T-helper 1 cell treated with Interleukin-12 subunit alpha and Interleukin-12 subunit beta and Interleukin-4 antibody, amounts not matched to agents 30 μg/mL and 1 μg/mL, for 36 hours (primary cell): ENCODE data around the gene YIPF3.
A peak's percentile ranks its signal among the peaks of the same experiment; 100 is the strongest.

Source experiments
- H3K27ac Mint-ChIP-seq: one replicate; pipeline ENCODE4 v1.8.0; 2021; ENCODE audit warnings: mild to moderate bottlenecking, mixed read lengths
- H3K27me3 Mint-ChIP-seq: one replicate; pipeline ENCODE4 v1.8.0; 2021; ENCODE audit warnings: low read depth, mixed read lengths
- H3K36me3 Mint-ChIP-seq: one replicate; pipeline ENCODE4 v1.8.0; 2021; ENCODE audit warnings: low read depth, mixed read lengths
- H3K4me1 Mint-ChIP-seq: one replicate; pipeline ENCODE4 v1.8.0; 2021; ENCODE audit warnings: low read depth, mixed read lengths
- H3K4me3 Mint-ChIP-seq: one replicate; pipeline ENCODE4 v1.8.0; 2021; ENCODE audit warnings: mild to moderate bottlenecking, moderate library complexity, mixed read lengths
- H3K9me3 Mint-ChIP-seq: one replicate; pipeline ENCODE4 v1.8.0; 2021; ENCODE audit warnings: mixed read lengths

The YIPF3 gene

DNA sequence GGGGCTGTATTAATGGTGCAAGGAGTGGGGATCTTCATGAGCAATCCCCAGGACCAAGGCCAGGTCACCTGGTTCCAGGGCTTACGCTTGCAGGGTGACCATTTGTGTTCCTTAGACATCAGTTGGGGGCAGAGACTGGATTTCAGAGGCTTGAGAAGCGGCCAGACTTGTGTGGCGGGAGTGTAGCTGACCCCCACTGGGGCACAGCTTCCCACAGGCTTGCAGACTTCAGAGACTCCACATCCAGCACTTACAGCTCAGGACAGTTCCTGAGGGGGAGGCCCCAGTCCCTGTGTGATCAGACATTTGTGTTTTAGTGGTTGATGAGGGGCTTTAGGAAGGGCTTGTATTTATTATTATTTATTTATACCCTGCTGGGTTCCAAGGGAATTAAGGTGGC is 24.1 kb downstream of the YIPF3 start:
- Mint-ChIP-seq H3K9me3 (no peaks in the 10 kb centered on the region), H3K27ac (no peak overlapping the region), H3K27me3 (no peaks in the 10 kb centered on the region), H3K4me3 (no peak overlapping the region), H3K4me1 (peaks cover 22% of the 10 kb centered on the region), H3K36me3 (peaks cover 5% of the 10 kb centered on the region)

DNA sequence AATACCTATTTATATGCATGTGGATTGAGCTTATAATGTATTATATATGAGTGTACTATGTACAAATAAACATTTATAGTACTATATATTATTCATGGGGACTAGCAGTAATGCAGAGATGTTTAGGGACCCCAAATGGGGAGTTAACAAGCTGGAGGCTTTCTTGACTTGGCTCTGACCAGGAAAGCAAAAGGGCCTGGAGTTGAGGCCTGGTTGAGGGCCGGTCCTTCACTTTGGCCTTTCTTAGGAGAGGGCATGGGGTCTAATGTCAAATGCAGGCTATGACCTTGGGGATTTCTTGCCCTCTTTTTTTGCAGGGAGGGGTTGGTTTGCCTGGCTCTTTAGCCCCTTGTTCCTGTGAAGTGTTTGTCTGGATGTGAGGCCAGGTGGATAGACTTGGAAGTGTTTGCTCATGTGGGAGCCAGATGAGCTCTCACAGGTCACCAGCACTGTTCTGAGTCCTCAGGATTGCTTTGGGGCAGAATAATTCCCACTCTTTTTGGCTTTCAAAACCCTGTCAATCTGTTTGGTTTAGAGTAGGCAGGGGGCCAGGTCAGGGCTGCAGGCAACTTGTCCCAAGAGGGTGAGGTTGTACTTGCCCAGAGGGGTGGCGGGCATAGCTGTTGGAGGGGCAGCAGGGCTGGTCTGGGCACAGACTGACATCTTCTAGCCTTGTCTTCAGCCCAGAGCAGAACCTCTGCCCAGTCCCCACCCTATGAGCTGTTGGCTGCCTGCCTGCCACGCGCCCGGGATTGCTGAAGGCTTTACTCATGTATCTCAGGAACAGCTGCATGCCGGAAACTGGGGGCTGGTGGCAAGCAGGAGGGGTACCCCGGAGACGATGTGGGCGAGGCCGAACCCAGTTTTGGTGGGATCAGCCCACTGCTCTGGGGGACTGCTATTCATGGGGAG is 24.7 kb downstream of the YIPF3 start:
- Mint-ChIP-seq H3K4me3 (no peak overlapping the region), H3K9me3 (no peaks in the 10 kb centered on the region), H3K36me3 (peaks cover 5% of the 10 kb centered on the region), H3K4me1 (peaks cover 22% of the 10 kb centered on the region), H3K27ac (no peak overlapping the region), H3K27me3 (no peaks in the 10 kb centered on the region)

DNA sequence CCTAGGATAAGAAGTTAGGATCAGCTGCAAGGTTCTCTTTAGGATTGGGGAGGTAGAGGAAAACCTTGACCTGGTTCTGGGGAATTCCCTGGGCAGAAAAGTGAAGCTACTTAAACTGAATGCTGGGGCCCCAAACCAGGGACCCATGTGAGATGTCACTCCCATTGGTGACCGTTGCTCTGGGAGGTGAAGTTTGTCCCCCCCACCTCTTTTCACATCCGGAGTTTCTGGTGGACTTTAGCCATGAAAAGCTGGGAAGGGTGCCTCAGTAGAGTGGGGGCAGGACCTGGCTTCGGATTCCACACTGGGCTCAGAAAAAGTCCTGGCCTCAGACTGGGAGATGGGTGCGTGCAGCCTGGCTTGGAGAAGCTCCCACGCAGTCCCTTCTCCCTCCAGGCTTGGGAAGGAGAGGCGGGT is 26.2 kb downstream of the YIPF3 start:
- Mint-ChIP-seq H3K27ac (no peak overlapping the region), H3K4me1 (peaks cover 22% of the 10 kb centered on the region)

DNA sequence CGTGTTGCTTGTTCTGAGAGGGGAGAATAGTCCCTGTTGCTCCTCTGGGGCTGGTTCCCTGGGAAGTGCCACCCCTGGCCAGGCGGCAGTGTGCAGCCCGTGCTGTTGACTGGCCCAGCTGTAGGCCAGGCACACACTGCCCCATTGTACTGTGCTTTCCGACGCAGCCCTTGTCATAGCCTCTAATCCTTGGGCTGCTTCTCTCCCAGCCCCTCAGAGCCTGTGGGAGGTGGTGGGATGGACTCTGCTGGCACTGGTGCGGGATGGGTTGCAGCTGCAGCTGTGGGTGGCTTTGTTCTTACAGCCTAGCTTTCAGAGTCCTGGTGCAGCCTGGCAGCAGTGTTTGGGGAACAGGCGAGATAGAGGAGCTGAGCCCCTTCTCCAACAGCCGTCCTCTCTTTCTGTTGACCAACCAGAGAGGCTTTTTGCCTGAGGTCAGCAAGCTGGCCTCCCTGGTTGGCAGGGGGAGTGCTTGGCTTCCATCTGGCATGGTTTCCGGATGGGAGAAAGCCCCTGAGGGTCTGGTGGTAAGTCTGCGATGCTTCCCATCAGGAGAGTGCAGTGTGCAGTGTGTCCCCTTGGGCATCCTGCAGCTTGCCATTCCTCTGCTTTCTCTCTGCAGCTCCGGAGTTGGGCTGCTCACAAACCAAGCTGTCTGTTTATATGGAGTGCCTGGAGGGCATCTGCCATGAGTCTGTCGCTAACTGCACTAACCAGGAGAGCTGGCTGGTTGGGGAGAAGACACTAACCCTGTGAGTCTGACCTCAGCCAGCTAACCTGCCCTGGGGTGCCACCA is 27.3 kb downstream of the YIPF3 start:
- no peaks in the 10 kb centered on the region for H3K9me3 Mint-ChIP-seq
- no peaks in the 10 kb centered on the region for H3K27me3 Mint-ChIP-seq
- no peak overlapping the region for H3K27ac Mint-ChIP-seq
- peaks cover 5% of the 10 kb centered on the region for H3K36me3 Mint-ChIP-seq
- H3K4me3 Mint-ChIP-seq: no peak overlapping the region
- H3K4me1 Mint-ChIP-seq: peaks cover 14% of the 10 kb centered on the region

More for the DNA sequence above, 26.2 kb downstream of the YIPF3 start:
- no peaks in the 10 kb centered on the region for H3K9me3 Mint-ChIP-seq
- no peak overlapping the region for H3K4me3 Mint-ChIP-seq
- H3K27me3 Mint-ChIP-seq: no peaks in the 10 kb centered on the region
- H3K36me3 Mint-ChIP-seq: peaks cover 5% of the 10 kb centered on the region

DNA sequence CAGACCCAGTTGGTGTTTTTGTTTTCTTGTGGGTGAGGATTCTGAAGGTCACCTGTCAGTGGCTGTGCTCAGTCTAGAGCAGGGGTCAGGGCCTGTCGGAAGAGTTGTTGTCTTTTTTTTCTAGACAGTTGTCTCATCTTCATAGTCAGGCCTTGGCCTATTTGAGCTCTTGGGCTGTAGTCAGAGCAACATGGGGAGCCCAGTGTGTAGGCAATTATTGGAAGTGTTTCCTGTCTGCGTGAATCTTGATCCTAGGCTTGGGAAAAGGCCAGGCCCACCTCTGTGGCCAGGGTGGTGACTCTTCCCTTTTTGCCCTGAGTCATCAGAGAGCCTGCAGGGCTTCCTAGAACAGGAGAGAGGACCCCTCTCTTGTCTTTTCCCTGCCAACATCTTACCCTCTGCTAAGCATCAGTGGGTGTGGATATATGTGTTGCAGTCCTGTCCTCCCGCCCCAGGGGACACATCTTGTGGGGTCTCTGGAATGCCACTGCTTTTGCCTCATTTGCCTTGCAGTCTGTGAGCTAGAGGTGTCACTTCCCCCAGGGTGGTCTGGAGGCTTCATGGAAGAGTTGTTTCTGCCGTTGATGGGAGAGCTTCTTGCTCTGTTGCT is 28.0 kb downstream of the YIPF3 start:
- Mint-ChIP-seq H3K36me3 (peaks cover 5% of the 10 kb centered on the region), H3K9me3 (no peaks in the 10 kb centered on the region), H3K27me3 (no peaks in the 10 kb centered on the region), H3K4me1 (peaks cover 9% of the 10 kb centered on the region), H3K27ac (no peak overlapping the region), H3K4me3 (no peak overlapping the region)

DNA sequence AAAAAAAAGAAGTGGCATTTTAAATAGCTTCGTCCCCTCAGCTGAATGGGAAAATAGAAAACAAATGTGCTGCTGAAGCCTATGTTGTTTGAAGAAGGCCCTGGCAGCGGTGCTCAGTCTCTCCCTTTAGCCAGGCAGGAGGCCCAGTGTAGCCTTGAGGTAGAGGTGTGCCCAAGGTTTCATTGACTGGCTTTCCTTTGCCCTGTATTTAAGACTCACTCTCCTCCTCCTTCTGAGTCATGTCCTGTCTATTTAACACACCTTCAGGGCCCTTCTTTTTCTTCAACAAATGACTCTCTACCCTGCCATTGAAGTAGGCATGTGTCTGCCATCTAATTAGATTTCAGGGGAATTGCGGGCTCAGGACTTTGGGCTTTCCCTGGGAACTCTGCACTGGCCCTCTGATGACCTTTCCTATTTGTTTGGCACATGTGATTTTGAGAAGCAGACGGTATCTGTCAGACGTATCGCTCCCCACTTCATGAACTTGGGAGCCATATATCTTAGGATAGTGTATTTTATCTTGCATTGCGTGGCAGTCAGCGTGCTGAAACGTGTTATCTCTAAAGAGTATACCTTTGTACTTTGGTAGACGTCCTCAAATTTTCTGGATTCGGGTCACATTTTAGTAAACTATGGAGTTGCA is 35.0 kb downstream of the YIPF3 start:
- Mint-ChIP-seq H3K27ac (no peak overlapping the region), H3K27me3 (no peaks in the 10 kb centered on the region), H3K9me3 (no peaks in the 10 kb centered on the region), H3K36me3 (peaks cover 4% of the 10 kb centered on the region), H3K4me3 (no peak overlapping the region), H3K4me1 (peaks cover 41% of the 10 kb centered on the region)

DNA sequence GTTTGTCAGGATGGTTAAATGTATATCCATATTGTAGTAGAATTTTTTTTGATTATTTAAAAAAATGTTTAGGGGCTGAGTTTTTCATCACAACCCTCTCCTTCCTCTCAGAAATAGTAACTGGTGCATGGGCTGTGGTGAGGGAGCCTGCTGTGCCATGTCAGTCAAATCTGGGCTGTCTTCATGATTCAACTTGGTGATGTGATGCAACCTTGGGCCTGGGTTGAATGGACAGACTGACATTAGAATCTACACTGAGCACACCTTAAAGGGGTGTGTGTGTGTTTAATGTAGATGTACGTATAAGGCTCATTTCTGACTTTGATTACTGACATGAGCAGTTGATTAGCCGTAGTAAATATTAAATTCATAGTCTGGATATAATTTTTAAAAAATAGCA is 35.7 kb downstream of the YIPF3 start:
- Mint-ChIP-seq H3K27ac (no peak overlapping the region), H3K4me3 (no peak overlapping the region), H3K9me3 (no peaks in the 10 kb centered on the region), H3K27me3 (no peaks in the 10 kb centered on the region), H3K36me3 (peaks cover 4% of the 10 kb centered on the region), H3K4me1 (peaks cover 44% of the 10 kb centered on the region)

DNA sequence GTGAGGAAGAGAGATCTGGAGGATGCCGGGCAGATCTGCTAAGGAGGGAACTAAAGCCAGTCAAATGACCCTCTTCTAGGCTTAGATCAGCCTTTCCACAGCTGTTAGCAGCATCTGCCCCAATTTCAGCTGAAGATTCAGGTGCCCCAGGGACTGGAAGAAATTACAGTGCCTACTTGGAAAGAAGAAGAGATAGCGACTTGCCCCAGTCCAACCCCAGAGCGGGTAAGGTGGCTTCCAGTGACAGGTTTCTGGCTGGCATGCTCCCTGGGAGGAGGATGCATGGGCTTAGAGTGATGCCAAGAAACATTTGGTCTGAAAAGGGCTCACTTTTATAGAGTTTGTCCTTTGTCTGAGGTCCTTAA is 38.7 kb downstream of the YIPF3 start:
- Mint-ChIP-seq H3K36me3 (peaks cover 1% of the 10 kb centered on the region), H3K9me3 (no peaks in the 10 kb centered on the region), H3K4me1 (peaks cover 44% of the 10 kb centered on the region), H3K27ac (peak overlapping the region; percentile 98), H3K4me3 (peak overlapping the region; percentile 96), H3K27me3 (no peaks in the 10 kb centered on the region)

DNA sequence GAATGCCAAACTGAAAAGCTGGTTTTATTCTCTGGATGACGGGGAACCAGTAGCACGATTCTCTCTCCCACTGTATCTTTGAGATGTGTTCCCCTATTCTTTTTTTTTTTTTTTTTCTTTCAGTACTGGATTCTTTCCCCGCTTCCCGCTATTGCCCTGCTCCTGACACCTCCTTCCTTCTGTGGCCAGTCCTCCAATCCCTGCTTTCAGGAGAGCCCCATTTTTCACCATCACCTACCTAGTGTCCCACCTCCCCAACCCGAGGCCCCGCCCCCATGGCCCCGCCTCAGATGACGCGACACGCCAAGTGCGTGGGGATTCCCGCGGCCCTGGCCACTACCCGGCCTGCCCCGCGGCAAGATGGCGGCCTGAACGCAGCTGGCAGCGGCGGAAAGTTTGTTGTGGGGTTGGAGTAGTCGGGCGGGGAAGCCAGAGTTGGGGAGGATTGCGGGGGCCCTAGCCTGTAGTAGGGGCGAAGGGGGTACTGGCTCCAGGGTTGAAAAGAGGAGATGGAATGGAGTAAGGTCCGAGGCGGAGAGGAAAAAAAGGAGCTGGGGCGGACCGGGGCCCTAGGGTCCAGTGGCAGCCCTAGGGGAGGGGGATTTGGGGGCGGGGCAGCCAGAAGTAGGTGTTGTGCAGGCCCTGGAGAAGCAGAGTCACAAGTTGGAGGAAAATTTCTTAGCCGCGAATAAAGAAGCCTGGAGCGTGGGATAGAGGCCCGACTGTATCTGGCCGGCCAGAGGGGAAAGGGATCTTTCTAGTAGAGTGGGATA is 39.3 kb downstream of the YIPF3 start, which contains the start of gene TJAP1:
Gene TJAP1, plus strand, starts transcription at position 336 of the 773 bp plus-strand sequence. CDS start 21,432 bp downstream, outside the sequence.
- Mint-ChIP-seq H3K4me1 (peaks cover 43% of the 10 kb centered on the region), H3K4me3 (peak within 1 kb of the TSS; percentile 96), H3K27ac (peak within 1 kb of the TSS; percentile 98), H3K36me3 (peaks cover under 1% of the 10 kb centered on the region), H3K9me3 (no peaks in the 10 kb centered on the region), H3K27me3 (no peaks in the 10 kb centered on the region)

DNA sequence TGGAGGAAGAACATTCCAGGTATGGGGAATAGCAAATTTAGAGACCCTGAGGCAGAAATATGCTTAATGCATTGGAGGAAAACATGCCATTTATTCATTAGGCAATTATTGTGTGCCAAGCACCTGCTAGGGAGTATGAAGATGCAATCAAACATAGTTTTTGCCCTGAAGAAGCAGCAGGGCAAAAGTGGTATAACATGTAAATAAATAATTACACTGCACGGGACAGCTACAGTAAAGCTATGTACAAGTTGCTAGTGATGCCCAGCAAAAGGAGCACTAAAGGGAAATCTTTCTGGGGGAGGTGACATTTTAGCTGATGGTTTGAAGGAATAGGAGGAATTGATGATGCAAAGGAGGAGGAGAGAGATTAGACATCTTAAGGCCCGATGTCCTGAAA is 40.0 kb downstream of the YIPF3 start:
- peak overlapping the region; percentile 98 for H3K27ac Mint-ChIP-seq
- no peaks in the 10 kb centered on the region for H3K27me3 Mint-ChIP-seq
- H3K36me3 Mint-ChIP-seq: no peaks in the 10 kb centered on the region
- H3K4me3 Mint-ChIP-seq: peak overlapping the region; percentile 96
- peaks cover 38% of the 10 kb centered on the region for H3K4me1 Mint-ChIP-seq
- H3K9me3 Mint-ChIP-seq: no peaks in the 10 kb centered on the region

DNA sequence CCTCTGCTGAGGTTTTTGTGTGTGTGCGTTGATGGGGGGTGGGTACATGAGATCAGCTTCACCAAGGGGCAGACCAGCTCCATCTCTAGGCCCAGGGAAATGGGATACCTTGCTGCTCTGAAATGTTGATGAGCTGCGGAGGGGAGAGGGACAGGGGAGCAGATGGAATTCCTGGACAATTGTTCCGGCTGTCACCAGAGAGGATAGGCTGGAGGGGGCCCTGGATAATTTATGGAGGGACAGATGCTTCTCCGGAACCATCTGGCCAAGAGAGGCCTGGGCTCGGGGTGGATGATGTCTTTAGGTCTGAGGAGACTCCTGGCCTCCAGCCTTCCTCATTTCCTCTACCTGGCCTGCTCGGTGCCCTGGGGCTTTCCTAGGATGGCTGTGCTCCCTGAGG is 41.2 kb downstream of the YIPF3 start:
- Mint-ChIP-seq H3K9me3 (no peaks in the 10 kb centered on the region), H3K27ac (no peak overlapping the region), H3K4me1 (peaks cover 33% of the 10 kb centered on the region), H3K4me3 (no peak overlapping the region), H3K36me3 (no peaks in the 10 kb centered on the region), H3K27me3 (peaks cover 8% of the 10 kb centered on the region)

DNA sequence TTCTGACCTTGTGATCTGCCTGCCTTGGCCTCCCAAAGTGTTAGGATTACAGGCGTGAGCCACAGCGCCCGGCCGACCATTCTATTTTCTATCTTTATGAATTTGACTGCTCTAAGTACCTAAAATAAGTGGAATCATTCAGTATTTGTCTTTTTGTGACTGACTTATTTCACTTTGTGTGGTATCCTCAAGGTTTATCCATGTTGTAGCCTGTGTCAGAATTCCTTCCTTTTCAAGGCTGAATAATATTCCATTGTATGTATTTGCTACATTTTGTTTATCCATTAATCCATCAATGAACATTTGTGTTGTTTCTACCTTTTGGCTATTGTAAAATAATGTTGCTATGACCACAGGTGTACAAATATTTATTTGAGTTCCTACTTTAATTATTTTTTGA is 44.2 kb downstream of the YIPF3 start:
- H3K27me3 Mint-ChIP-seq: peaks cover 17% of the 10 kb centered on the region
- no peaks in the 10 kb centered on the region for H3K36me3 Mint-ChIP-seq
- H3K4me1 Mint-ChIP-seq: peaks cover 11% of the 10 kb centered on the region
- no peaks in the 10 kb centered on the region for H3K9me3 Mint-ChIP-seq
- H3K27ac Mint-ChIP-seq: no peak overlapping the region
- H3K4me3 Mint-ChIP-seq: no peak overlapping the region

DNA sequence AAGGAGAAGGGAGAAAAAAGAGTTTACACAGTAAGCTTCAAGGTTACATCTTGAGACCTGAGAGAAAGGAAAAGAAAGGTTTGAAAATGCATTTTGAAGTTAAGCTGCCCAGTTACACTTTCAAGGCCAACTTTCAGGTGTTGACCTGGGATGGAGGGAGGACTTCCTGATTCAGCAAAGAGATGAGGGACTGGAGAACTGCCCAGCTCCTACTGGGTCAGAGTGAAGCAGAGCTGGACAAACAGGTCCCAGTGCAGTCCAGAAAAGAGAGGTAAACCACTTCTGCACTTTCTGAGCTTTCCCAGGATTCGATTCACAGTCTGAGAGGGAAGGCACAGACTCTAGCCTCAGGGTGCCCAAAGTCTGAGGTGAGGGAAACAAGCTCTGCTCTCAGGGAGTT is 45.3 kb downstream of the YIPF3 start:
- Mint-ChIP-seq H3K27me3 (peaks cover 17% of the 10 kb centered on the region), H3K4me3 (no peak overlapping the region), H3K9me3 (no peaks in the 10 kb centered on the region), H3K36me3 (no peaks in the 10 kb centered on the region), H3K27ac (peak overlapping the region; percentile 22), H3K4me1 (no peaks in the 10 kb centered on the region)
